ENCODE measurements around the gene CNKSR1. TPM values are rescaled to one million over a fixed set of nuclear protein-coding genes. Genes with fewer than 3 reads are reported as not detected.
A peak's percentile ranks its signal among the peaks of the same experiment; 100 is the strongest.

Gene CNKSR1
- total RNA-seq, 2 experiments from 2014 or later: 2.3 to 3.6 TPM

DNA sequence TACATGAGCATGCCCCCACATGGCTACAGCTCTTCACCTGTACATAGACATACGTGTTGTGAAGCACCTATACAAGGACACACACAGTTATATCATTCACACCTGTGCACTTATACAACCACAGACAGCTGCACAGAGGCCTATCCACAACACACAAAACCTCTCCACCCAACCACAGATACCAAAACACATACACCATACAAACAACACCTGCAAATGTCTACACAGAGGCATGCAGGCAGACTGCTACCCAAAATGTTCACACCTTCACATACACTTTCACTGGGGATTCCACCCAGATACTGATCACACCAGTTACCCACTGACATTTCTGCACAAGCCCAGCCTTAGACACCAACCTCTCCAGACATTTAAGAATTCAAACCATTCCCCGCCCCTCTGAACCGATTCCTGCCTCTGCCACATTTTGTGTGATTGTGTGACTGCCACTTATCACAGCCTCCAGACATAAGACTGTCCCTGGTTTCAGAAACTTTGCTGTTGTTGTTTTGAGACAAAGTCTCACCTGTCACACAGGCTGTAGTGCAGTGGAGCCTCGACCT is 10.5 kb upstream of the CNKSR1 start:
- intact Hi-C loops (cut with DNase I, micrococcal nuclease): loop anchor here in 1 of 2 experiments (5.0 to 10.0 kb wide), 3 partner anchors 156 to 228 kb away; no protein-coding TSS in a partner anchor
- H3K27me3 Mint-ChIP-seq: peaks cover 11% of the 10 kb centered on the region
- H3K4me3 ChIP-seq (ENCODE audit: low read length): no peak overlapping the region
- peaks cover 17% of the 10 kb centered on the region for H3K4me1 Mint-ChIP-seq (ENCODE audit: low read depth)
- POLR2A ChIA-PET: no interaction called here
- no peak overlapping the region for H3K27ac Mint-ChIP-seq
- TF ChIP-seq, protein P1, sequence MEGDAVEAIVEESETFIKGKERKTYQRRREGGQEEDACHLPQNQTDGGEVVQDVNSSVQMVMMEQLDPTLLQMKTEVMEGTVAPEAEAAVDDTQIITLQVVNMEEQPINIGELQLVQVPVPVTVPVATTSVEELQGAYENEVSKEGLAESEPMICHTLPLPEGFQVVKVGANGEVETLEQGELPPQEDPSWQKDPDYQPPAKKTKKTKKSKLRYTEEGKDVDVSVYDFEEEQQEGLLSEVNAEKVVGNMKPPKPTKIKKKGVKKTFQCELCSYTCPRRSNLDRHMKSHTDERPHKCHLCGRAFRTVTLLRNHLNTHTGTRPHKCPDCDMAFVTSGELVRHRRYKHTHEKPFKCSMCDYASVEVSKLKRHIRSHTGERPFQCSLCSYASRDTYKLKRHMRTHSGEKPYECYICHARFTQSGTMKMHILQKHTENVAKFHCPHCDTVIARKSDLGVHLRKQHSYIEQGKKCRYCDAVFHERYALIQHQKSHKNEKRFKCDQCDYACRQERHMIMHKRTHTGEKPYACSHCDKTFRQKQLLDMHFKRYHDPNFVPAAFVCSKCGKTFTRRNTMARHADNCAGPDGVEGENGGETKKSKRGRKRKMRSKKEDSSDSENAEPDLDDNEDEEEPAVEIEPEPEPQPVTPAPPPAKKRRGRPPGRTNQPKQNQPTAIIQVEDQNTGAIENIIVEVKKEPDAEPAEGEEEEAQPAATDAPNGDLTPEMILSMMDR (IDR thresholded peaks at IDR 0.05): no peak
- no peak for ATAC-seq (ENCODE audit: poor library complexity)
- H3K4me3 Mint-ChIP-seq: peak overlapping the region; percentile 8
- no peaks in the 10 kb centered on the region for H3K36me3 Mint-ChIP-seq (ENCODE audit: low read depth)
- no peaks in the 10 kb centered on the region for H3K36me3 ChIP-seq (ENCODE audit: insufficient read depth, low read length)
- H3K27ac ChIP-seq (ENCODE audit: low read depth in 1 of 2, low read length in 2 of 2): no peak overlapping the region
- CTCF ChIA-PET: no interaction called here
- no peaks in the 10 kb centered on the region for H3K9me3 ChIP-seq (ENCODE audit: control insufficient read depth in 1 of 2, insufficient read depth in 1 of 2, low read length in 2 of 2)
- peaks cover 45% of the 10 kb centered on the region for H3K4me1 ChIP-seq (ENCODE audit: insufficient read depth, low read length)
- H3K9me3 Mint-ChIP-seq: no peaks in the 10 kb centered on the region
- DNase-seq: no peak
- H3K27me3 ChIP-seq (ENCODE audit: control insufficient read depth in 1 of 2, insufficient read depth in 2 of 2, low read length in 2 of 2): peaks cover 13 to 15% of the 10 kb centered on the region in 2 experiments

- ATAC-seq (ENCODE audit: poor library complexity) (no peak), DNase-seq (peak in 1 of 14 experiments; percentile 19)
- ChIA-PET POLR2A (interaction anchor here (1.1 kb wide), 1 partner anchor 150 kb away, joined by 3 read pairs; no protein-coding TSS in a partner anchor), CTCF (interaction anchor here (1.5 to 2.9 kb wide), 3 partner anchors 43 to 66 kb away, joined by 5 to 50 read pairs (median 6); partner anchors contain the start of gene CEP85)
- H3K4me3 ChIP-seq (ENCODE audit: low read length): peak within 1 kb of the TSS; percentile 85
- H3K9me3 Mint-ChIP-seq: no peaks in the 10 kb centered on the region
- peak within 1 kb of the TSS; percentile 90 for H3K4me3 Mint-ChIP-seq
- H3K27me3 ChIP-seq (ENCODE audit: control insufficient read depth in 1 of 2, insufficient read depth in 2 of 2, low read length in 2 of 2): peaks cover 1 to 5% of the 10 kb centered on the region in 2 experiments
- peaks cover 3% of the 10 kb centered on the region for H3K27me3 Mint-ChIP-seq
- H3K36me3 ChIP-seq (ENCODE audit: insufficient read depth, low read length): no peaks in the 10 kb centered on the region
- peaks cover 12% of the 10 kb centered on the region for H3K4me1 Mint-ChIP-seq (ENCODE audit: low read depth)
- intact Hi-C loops (cut with DNase I, micrococcal nuclease): loop anchor here (1.0 to 10.0 kb wide), 6 partner anchors 65 to 226 kb away; partner anchors contain the start of gene CEP85 (in 1 of the 2)
- H3K9me3 ChIP-seq (ENCODE audit: control insufficient read depth in 1 of 2, insufficient read depth in 1 of 2, low read length in 2 of 2): no peaks in the 10 kb centered on the region
- H3K27ac Mint-ChIP-seq: peak within 1 kb of the TSS; percentile 61
- peaks cover 36% of the 10 kb centered on the region for H3K4me1 ChIP-seq (ENCODE audit: insufficient read depth, low read length)
- TF ChIP-seq, protein P1 (IDR thresholded peaks at IDR 0.05): no peak
- H3K36me3 Mint-ChIP-seq (ENCODE audit: low read depth): no peaks in the 10 kb centered on the region
- H3K27ac ChIP-seq (ENCODE audit: low read depth in 1 of 2, low read length in 2 of 2): peak within 1 kb of the TSS; percentile 58 to 71
Measured at GRCh38 chr1:26168410-26169197, 8.7 kb upstream of the CNKSR1 start, which contains the start of gene C1orf232. TSS of gene C1orf232 (minus strand) at chr1:26168963. CDS start at chr1:26168499, 464 bp downstream.

DNA sequence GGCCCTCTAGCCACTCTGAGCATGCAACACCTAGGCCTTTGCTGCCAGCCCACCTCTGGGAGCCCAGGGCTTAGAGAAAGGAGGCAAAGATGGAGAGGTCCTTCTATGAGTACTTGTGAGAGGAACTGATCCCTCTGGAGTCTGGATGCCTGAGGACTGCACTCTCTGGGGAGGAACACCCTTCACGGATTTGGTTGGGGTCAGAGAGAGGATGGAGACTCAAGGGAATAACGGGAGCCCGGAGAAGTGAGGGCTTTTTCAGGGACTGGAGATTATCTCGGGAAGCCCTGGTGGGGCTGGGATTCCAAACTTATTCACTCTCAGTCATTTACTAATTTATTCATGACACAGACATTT is 8.1 kb upstream of the CNKSR1 start:
- POLR2A ChIA-PET: interaction anchor here (0.6 to 1.8 kb wide), 9 partner anchors 12 to 263 kb away, joined by 3 to 36 read pairs (median 4); partner anchors contain the start of genes CEP85 and DHDDS
- intact Hi-C loops (cut with DNase I, micrococcal nuclease): loop anchor here (1.0 to 10.0 kb wide), 6 partner anchors 64 to 226 kb away; partner anchors contain the start of gene CEP85 (in 1 of the 2)
- peaks cover 12% of the 10 kb centered on the region for H3K4me1 Mint-ChIP-seq (ENCODE audit: low read depth)

More for the DNA sequence above, 8.1 kb upstream of the CNKSR1 start:
- H3K4me3 ChIP-seq (ENCODE audit: low read length): peak overlapping the region; percentile 85
- peak overlapping the region; percentile 61 for H3K27ac Mint-ChIP-seq
- H3K9me3 ChIP-seq (ENCODE audit: control insufficient read depth in 1 of 2, insufficient read depth in 1 of 2, low read length in 2 of 2): no peaks in the 10 kb centered on the region
- no peaks in the 10 kb centered on the region for H3K36me3 ChIP-seq (ENCODE audit: insufficient read depth, low read length)
- no peaks in the 10 kb centered on the region for H3K36me3 Mint-ChIP-seq (ENCODE audit: low read depth)
- CTCF ChIA-PET: interaction anchor here (0.6 to 2.9 kb wide), 27 partner anchors 12 to 1889 kb away, joined by 3 to 50 read pairs (median 3); partner anchors contain the start of genes CATSPER4, CD52 and CEP85
- H3K4me1 ChIP-seq (ENCODE audit: insufficient read depth, low read length): peaks cover 31% of the 10 kb centered on the region
- DNase-seq: no peak
- peak overlapping the region in 1 of 2 donors; percentile 71 for H3K27ac ChIP-seq (ENCODE audit: low read depth in 1 of 2, low read length in 2 of 2)
- TF ChIP-seq, protein P1 (IDR thresholded peaks at IDR 0.05): no peak
- H3K27me3 ChIP-seq (ENCODE audit: control insufficient read depth in 1 of 2, insufficient read depth in 2 of 2, low read length in 2 of 2): no peaks in the 10 kb centered on the region
- H3K9me3 Mint-ChIP-seq: no peaks in the 10 kb centered on the region
- H3K27me3 Mint-ChIP-seq: no peaks in the 10 kb centered on the region
- H3K4me3 Mint-ChIP-seq: peak overlapping the region; percentile 90
- no peak for ATAC-seq (ENCODE audit: poor library complexity)
